Fibroblast of pulmonary artery (primary cell): ENCODE measurements around the gene UGT1A8.

ENCODE experiments used
- DNase-seq: peaks from one replicate; pipeline ENCODE4 v3.0.0-alpha.2; 2010; ENCODE audit warnings: low read depth
- H3K4me3 ChIP-seq: replicated peaks from 2 replicates; pipeline ENCODE4 v1.5.1; 2011; ENCODE audit warnings: low read depth, mild to moderate bottlenecking, control low read depth, low read length, moderate library complexity
- TF ChIP-seq, protein P1 (sequence below): IDR thresholded peaks from 2 replicates; pipeline ENCODE4 v1.5.1; 2011; ENCODE audit warnings: mild to moderate bottlenecking, control low read depth, low read length, inconsistent platforms; ENCODE audit errors: missing control alignments

UGT1A8 gene

GRCh38 chr2:233779722-233780121 lies 162.3 kb downstream of the UGT1A8 start:
- H3K4me3 ChIP-seq: no peak overlapping the region
- no peak for DNase-seq
- TF ChIP-seq, protein P1, sequence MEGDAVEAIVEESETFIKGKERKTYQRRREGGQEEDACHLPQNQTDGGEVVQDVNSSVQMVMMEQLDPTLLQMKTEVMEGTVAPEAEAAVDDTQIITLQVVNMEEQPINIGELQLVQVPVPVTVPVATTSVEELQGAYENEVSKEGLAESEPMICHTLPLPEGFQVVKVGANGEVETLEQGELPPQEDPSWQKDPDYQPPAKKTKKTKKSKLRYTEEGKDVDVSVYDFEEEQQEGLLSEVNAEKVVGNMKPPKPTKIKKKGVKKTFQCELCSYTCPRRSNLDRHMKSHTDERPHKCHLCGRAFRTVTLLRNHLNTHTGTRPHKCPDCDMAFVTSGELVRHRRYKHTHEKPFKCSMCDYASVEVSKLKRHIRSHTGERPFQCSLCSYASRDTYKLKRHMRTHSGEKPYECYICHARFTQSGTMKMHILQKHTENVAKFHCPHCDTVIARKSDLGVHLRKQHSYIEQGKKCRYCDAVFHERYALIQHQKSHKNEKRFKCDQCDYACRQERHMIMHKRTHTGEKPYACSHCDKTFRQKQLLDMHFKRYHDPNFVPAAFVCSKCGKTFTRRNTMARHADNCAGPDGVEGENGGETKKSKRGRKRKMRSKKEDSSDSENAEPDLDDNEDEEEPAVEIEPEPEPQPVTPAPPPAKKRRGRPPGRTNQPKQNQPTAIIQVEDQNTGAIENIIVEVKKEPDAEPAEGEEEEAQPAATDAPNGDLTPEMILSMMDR: no peak

DNA sequence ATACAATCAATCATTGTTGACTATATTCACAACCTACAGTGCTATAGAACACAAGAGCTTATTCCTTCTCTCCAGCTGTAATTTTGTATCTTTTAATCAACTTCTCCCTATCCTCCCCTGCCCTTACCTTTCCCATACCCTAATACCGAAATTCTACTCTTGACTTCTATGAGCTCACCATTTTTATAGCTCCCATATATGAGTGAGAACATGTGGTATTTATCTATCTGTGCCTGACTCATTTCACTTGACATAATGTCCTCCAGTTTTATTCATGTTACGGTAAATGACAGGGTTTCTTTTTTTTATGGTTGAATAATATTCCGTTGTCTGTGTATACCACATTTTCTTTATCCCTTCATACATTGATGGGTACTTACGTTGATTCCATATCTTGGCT lies 163.3 kb downstream of the UGT1A8 start:
- DNase-seq: no peak
- H3K4me3 ChIP-seq: no peak overlapping the region
- TF ChIP-seq, protein P1: no peak

DNA sequence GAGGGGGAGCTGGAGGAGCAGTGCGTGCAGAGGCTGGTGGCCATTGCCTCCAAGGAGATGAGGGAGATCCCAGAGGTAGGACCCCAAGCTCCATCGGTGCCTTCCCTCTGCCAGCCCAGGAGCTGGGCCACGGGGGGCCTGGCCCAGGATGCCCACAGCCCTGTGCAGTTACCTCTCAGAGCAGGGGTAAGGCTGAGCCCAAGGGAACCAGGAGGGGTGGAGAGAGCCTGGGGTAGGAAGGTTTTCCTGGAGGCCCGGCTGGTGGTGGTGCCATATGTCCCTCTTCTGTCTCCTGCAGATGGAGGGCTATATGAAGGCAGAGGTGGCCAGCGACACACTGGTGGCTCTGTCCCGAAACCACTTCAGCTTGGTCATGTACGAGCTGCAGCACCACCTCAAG lies 172.1 kb downstream of the UGT1A8 start:
- no peak for DNase-seq

DNA sequence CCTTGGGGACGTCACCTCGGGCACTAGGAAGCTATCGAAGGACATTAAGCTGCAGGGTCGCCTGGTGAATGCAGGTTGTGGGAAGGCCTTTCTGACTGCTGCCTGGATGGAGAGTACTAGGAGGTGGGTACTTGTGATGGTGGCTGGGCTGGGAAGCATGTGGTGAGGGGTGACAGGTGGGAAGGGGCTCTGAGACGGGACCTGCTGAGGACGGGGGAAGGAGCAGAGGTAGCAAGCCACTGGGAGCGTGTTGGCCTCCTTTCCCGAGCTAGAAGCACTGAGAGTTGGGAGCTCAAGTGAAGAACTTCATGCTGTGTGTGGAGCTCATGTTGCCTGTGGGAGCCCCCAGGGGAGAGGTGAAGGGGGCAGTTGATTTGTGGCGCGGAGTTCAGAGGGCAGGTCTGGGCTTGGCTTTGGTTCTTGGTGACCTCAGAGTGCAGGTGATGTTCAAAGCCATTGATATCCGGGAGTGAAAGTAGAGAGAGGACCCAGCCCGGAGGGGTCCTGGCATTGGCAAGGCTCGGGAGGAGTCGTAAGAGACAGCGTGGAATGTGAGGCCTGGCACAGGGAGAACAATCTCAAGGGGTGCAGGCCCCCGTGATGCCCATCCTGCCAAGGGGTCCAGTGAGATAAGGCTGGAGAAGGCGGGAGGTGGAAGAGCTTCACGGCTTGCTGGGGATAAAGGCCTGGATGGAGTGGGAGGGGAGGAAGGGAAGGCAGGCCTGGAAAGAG lies 173.9 kb downstream of the UGT1A8 start:
- DNase-seq: no peak
- H3K4me3 ChIP-seq: no peak overlapping the region
- TF ChIP-seq, protein P1: no peak

More for the DNA sequence above, 172.1 kb downstream of the UGT1A8 start:
- TF ChIP-seq, protein P1: no peak
- no peak overlapping the region for H3K4me3 ChIP-seq

- H3K4me3 ChIP-seq: no peak overlapping the region
- TF ChIP-seq, protein P1: no peak
- DNase-seq: no peak
Measured at GRCh38 chr2:233791883-233792329, 174.5 kb downstream of the UGT1A8 start.

- no peak overlapping the region for H3K4me3 ChIP-seq
- TF ChIP-seq, protein P1: no peak
- no peak for DNase-seq
Measured at GRCh38 chr2:233792720-233793119, 175.3 kb downstream of the UGT1A8 start.
